ENCODE data around the gene GDF10.

GDF10 gene

GRCh38 chr10:47291682-47292081 is 8.3 kb upstream of the GDF10 start:
- DNase-seq (ENCODE audit: extremely low read depth in 1 of 2, low read depth in 1 of 2): no peak

DNA sequence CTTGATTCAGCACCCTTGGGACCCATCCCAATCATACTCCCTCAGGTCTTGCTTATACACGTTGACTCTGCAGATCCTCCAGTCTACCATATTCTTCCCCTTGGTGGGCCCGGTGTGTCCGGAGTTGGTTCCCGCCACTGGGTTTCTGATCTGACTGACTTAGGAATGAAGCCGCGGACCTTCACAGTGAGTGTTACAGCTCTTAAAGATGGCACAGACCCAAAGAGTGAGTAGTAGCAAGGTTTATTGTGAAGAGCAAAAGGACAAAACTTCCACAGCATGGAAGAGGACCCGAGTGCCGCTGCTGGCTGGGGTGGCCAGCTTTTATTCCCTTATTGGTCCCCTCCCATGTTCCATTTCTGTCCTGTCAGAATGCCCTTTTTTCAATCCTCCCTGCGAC is 5.9 kb upstream of the GDF10 start:
- no peak for DNase-seq (ENCODE audit: extremely low read depth in 1 of 2, low read depth in 1 of 2)

DNA sequence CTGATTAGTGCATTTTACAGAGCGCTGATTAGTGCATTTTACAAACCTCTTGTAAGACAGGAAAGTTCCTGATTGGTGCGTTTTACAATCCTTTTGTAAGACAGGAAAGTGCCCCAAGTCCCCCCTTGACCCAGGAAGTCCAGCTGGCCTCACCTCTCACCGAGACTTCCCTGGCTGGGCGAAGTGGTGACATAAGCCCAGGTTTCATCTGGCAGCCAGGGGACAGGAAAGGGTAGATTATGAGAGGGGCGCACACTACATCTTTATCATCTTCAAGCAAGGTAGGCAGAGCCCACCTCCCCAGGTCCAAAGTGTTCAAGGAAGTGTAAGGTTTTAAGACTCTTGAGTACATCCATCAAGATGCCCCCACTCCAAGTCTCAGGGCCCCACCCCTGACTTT is 5.5 kb upstream of the GDF10 start:
- no peak for DNase-seq (ENCODE audit: extremely low read depth in 1 of 2, low read depth in 1 of 2)

DNA sequence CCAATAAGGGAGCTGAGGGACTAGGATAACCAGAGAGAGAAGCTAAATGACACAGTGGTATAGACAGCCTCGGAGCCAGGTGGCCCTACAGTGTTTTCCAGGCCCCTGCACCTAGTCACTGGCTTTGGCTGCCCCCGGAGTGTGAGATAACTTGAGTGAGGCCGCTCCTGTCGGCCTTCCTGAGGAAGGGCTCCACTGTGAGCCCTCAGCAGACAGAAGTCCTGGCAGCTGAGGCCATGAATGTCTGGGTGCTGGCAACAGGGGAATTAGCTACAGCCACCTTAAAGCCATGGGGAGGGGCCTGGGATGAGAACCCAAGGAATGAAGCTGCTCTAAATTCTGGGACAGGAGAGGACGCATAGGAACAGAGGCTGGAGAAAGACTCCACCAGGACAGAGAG is 4.6 kb upstream of the GDF10 start:
- no peak for DNase-seq (ENCODE audit: extremely low read depth in 1 of 2, low read depth in 1 of 2)

DNA sequence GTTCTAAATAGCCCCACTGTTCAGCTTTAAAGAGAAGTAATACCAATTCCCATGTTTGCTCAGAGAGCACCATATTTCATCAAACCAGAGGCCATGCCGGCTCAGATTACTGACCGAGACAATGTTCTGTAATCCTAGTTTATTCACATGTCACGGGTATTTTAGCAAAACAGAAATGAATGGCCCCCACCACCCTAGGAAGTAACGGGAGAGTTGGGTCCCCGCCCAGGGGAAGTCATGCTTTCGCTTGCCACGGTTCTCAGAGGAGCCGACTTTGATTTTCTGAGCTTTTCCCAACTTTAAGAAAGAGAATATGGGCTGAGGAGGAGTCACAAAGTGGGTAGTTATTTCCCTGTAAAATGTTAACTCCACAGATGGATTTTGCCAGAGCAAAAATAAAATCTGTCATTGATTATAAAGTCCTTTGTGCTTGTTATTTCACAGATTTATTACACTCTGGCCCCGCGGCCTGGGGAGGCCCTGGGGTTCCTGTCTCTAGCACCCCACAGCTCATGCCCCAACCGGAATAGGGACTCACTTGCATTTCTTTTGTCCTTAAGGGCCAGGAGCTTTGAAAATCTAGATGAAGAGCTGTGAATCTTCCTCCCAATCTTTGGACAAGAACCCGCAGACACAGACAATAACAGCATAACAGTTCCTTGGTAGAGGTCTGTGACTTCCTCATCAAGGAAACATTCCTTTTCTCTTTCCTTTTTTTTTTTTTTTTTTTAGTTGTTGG is 3.7 kb upstream of the GDF10 start:
- DNase-seq (ENCODE audit: extremely low read depth in 1 of 2, low read depth in 1 of 2): no peak

DNA sequence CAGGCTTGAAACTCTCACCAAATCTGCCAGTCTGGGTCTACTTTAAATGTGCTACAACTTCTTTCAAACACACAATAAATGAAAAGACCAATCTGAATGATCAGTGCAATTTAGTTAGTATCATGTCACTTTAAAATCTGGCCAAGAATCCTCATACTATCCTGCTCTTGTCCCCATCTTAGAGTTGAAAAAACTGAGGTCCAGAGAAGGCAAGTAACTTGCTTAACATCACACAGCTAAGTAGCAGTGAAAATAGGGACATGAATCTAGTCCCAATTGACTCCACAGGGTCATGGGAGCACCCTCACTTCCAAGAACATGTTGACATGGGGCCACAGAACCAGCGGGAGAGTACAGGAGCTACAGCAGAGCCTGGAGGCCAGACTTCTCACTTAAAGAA is 3.1 kb upstream of the GDF10 start:
- no peak for DNase-seq (ENCODE audit: extremely low read depth in 1 of 2, low read depth in 1 of 2)

- no peak for DNase-seq (ENCODE audit: extremely low read depth in 1 of 2, low read depth in 1 of 2)
Observed at GRCh38 chr10:47297866-47298540, 2.0 kb upstream of the GDF10 start.

GRCh38 chr10:47298715-47299114 is 1.3 kb upstream of the GDF10 start:
- DNase-seq (ENCODE audit: extremely low read depth in 1 of 2, low read depth in 1 of 2): no peak

DNA sequence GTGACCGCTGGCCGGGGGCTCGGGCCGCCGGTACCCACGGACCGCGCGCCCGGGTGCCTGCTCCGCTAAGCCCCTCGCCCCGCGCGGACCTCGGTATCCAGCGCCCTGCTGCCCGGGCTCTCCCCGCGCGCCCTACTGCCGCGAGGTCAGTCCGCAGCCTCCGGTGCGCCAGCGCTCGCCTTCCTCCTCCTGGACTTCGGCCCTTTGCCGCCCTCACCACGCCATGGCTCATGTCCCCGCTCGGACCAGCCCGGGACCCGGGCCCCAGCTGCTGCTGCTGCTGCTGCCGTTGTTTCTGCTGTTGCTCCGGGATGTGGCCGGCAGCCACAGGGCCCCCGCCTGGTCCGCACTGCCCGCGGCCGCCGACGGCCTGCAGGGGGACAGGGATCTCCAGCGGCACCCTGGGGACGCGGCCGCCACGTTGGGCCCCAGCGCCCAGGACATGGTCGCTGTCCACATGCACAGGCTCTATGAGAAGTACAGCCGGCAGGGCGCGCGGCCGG is 483 bp downstream of the GDF10 start:
- no peak for DNase-seq (ENCODE audit: extremely low read depth in 1 of 2, low read depth in 1 of 2)

- DNase-seq (ENCODE audit: extremely low read depth in 1 of 2, low read depth in 1 of 2): no peak
Observed at GRCh38 chr10:47301833-47302232, 1.8 kb downstream of the GDF10 start.

DNA sequence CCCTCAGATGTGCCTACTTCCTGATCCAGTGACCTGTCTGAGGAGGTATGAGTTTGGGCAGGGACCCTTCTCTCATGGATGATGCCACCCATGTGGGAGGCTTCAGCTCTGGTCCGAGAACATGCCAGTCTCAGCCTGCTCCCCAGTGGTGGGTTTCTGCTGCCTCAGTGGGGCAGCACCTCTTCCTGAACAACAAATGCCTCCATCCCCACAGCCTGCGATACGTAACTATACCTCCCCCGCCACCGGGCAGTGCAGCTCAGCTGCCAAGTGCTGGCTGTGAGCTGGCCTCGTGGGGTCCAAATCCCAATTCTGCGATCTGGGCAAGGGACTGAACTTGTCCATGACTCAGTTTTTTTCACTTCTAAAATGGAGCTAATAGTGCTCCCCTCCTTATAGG is 3.1 kb downstream of the GDF10 start:
- DNase-seq (ENCODE audit: extremely low read depth in 1 of 2, low read depth in 1 of 2): no peak

- no peak for DNase-seq (ENCODE audit: extremely low read depth in 1 of 2, low read depth in 1 of 2)
Observed at GRCh38 chr10:47303866-47304265, 3.9 kb downstream of the GDF10 start.

GRCh38 chr10:47305566-47305965 is 5.6 kb downstream of the GDF10 start:
- DNase-seq (ENCODE audit: extremely low read depth in 1 of 2, low read depth in 1 of 2): no peak

DNA sequence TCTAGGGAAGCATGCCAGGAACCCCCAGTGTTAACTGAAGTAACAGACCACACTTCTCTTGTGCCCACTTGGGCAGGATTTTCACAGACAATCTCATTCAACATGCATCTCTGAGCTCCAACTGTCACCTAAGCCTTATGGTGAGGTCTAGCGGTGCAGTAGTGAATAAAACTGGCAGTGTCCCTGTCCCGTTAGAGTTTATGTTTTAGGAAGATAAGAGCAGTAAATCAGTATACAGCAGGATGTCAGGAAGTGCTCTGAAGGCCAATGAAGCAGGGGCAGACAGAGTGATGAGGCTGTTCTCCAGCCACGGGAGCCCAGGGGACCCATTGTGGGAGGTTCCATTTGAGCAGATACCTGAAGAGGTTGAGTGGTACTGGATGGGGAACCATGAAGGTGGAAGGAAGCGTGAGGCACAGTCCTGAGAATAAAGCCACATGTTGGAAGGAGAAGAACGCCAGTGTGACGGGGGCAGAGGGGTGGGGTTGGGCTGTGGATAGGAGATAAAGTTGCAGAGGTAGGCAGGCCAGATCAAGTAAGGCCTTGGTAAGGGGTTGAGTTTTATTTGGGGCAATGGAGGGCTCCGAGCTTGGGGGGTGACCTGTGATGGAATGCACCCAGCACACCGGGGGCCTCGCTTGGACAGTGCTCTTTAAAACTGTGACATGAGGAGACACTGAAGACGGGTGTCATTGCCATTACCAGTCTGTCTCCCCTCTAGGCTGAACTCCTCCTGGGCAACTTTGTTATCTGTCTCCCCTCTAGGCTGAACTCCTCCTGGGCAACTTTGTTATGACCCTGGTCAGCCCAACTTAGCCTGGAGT is 6.6 kb downstream of the GDF10 start:
- DNase-seq (ENCODE audit: extremely low read depth in 1 of 2, low read depth in 1 of 2): no peak

DNA sequence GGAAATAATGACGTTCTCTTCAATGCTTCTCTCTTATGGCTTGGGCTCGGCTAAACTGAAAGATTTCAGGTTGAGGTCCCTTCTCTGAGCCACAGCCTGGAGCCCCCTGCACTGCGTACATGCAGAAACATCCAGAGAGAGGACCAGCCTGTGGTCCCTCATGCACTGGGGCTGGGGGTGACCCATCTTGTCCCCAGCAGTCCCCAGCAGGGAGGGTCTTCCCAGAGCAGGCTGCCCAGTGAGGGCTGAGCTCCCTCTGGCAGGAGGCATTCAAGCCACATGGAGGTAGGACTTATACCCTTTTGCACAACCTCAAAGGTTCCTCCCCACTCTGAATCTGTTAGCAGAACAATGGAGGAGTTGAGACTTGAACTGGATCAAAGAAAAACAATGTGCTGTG is 7.4 kb downstream of the GDF10 start:
- DNase-seq (ENCODE audit: extremely low read depth in 1 of 2, low read depth in 1 of 2): no peak

- no peak for DNase-seq (ENCODE audit: extremely low read depth in 1 of 2, low read depth in 1 of 2)
Observed at GRCh38 chr10:47308775-47309174, 8.8 kb downstream of the GDF10 start.

DNA sequence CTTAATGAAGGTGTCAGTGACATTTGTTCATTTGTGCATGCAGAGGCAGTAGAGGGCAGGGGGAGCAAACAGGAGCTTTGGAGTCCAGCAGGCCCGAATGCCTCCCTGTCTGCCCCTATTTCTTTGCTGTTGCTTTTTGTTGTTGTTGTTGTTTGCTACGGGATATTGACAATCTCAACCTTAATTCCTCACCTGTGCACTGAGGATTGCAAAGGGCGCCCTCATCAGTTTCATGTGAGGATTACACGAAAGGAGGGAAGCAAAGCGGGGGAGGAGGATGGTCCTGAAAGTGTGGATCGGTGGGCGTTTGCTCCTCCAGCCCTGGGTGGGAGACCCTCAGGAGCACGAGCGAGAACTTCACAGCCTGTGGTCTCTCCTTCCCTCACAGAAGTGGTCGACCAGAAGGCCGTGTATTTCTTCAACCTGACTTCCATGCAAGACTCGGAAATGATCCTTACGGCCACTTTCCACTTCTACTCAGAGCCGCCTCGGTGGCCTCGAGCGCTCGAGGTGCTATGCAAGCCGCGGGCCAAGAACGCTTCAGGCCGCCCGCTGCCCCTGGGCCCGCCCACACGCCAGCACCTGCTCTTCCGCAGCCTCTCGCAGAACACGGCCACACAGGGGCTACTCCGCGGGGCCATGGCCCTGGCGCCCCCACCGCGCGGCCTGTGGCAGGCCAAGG is 9.6 kb downstream of the GDF10 start:
- DNase-seq (ENCODE audit: extremely low read depth in 1 of 2, low read depth in 1 of 2): no peak

GRCh38 chr10:47310090-47310505 is 10.1 kb downstream of the GDF10 start:
- DNase-seq (ENCODE audit: extremely low read depth in 1 of 2, low read depth in 1 of 2): no peak

DNA sequence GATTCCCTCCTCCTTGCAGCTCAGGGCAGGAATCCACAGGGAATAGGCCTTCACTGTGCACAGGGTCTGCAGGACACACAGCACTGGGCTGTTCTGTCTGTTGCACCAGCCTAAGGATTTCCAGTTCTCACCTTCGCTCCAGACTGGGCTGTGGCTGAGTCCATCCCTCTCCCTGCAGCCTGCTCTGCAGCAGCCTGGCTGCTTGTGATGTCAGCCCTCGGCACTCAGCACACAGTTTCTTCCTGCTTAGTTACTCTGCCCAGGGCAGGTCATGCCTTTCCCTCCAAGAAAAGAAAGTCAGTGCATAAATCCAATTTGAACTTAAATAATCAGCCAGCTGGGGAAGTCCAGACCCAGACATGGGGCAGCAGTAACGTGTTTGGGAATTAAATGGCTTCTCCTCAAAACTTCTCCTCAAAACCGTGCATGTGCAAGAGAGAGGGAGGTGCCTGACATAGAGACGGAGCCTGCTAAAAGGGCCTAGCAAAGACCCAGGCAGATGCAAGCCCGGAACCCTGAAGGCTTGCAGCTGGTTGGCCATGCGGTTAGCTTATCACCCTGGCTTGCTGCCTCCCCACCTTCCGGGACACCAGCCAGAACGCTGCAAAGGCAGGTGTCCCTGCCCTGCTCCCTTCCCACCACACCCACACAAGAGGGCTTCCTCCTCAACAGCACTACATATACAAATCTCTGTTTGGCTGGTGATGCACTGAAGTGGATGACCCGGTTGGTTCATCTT is 11.4 kb downstream of the GDF10 start:
- DNase-seq (ENCODE audit: extremely low read depth in 1 of 2, low read depth in 1 of 2): peak in 1 of 2 donors; percentile 11

DNA sequence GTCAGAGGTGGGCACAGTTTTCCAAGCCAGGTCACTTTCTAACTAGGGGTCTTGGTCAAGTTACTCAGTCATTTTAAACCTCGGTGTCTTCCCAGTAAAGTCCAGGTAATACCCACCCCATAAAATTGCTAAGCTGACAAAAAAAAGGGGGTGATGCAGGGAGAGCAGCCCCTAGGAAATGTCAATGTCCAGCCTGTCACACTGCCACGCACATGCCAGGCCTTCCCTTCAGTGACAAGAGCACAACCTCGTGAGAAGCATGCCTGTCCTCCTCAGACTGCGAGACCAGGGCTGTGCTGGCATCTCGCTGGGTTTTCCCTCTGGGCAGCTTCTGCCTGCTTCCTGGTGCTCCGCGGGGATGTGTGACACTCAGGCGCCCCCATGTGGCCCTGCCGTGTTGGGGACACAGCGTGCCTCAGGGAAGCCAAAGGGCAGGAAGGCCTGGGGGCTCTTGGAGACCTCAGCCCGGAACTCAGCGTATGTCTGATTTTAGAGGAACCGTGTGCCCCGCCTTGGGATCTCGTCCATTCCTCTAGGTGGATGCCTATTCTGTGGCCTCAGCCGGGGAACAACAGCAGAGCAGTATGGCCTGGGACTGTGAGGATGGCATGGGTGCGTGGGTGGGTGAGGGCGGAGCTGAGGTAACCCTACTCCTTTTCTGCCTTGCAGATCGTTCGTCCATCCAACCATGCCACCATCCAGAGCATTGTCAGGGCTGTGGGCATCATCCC is 12.1 kb downstream of the GDF10 start:
- DNase-seq (ENCODE audit: extremely low read depth in 1 of 2, low read depth in 1 of 2): peak; percentile 62 to 72
